Left hindlimb (tissue), 1 donor: Measurements from ENCODE around the gene KIAA0825.
"Not testable (repeated sequence)": the region's sequence is repeated elsewhere in the genome, so short reads cannot be mapped to it uniquely, and the experiment has no call there.

Experiments used
- DNase-seq: peaks from one replicate; pipeline ENCODE4 v3.0.0-alpha.2; 2018

The KIAA0825 gene

GRCh38 chr5:94228791-94229190 is 389.6 kb downstream of the KIAA0825 start:
- DNase-seq = no peak

DNA sequence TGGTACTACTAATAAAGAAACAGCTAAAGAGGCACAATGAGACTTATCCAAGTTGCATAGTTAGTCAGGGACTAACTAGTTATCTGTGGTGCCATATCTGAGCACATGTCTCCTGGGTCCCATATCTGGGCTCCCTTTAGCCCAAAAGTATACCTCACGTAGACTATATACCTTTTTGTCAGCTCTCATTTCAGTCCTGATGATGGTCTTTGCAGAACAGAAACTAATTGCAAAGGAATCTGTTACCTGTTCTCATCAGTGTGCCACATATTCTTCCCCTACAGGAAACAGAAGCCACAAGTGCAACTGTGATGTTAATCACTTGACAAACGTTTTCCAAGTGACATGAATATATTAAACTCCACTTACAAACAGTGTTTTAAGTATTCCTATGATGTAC is 395.2 kb downstream of the KIAA0825 start:
- DNase-seq = no peak

- no peak for DNase-seq
Observed at GRCh38 chr5:94218374-94218773, 400.0 kb downstream of the KIAA0825 start.

GRCh38 chr5:94217745-94218144 is 400.7 kb downstream of the KIAA0825 start:
- no peak for DNase-seq

DNA sequence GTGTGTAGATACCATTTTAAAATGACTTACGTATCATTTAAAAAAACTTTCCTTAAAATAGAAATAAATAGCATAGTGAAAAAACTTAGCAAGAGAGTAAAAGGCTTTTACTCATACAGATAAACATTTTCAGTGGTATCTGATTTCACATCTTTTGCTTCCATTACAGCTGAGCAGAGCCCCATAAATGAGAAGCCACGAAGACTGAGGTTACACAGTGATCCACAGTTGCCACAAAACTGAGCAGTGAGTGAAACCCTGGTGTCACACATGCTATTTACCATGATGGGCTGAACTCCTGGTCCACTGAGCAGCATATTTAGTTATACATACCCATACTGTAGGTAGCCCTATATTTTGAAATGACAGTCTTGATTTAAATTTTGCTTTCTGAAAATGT is 401.2 kb downstream of the KIAA0825 start:
- DNase-seq = no peak

GRCh38 chr5:94212476-94212875 is 405.9 kb downstream of the KIAA0825 start:
- no peak for DNase-seq

DNA sequence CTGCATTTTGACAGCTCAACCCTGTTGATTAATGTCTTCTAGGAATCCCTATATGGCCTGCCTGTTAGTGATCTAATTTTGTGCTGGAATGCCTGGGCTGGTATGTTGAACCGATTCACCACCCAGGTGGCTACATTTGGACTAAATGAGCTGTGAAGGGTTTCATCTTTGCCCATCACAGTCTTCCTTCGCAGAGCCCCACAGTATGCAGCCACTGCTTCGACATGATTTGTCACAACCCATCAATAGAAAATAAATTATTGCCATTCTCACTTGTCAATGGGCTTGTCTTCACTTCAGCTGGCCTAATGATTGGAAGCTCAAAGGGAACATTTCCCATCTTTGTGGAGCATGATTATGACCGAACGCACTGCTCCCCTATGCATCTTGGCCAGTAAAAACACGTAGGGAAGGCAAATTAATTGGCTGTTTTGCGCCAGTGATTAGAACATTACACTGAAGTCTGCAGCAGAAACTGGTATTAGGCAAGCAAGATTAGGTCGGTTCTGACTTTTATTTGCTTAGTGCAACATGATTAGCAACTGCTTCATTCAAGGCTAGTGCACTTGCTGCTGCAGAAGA is 408.5 kb downstream of the KIAA0825 start:
- DNase-seq = no peak

GRCh38 chr5:94209272-94209671 is 409.1 kb downstream of the KIAA0825 start:
- no peak for DNase-seq

GRCh38 chr5:94199566-94199965 is 418.8 kb downstream of the KIAA0825 start:
- no peak for DNase-seq

DNA sequence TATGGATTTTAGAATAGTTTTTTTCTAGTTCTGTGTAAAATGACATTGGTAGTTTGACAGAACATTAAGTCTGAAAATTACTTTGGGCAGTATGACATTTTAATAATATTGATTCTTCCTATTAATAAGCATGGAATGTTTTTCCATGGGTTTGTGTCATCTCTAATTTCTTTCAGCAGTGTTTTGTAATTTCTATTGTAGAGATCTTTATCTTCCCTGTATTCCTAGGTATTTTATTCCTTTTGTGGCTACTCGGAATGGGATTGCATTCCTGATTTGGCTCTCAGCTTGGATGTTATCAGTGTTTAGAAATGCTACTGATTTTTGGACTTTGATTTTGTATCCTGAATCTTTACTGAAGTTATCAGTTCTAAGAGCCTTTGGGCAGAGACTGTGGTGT is 420.4 kb downstream of the KIAA0825 start:
- DNase-seq = no peak

DNA sequence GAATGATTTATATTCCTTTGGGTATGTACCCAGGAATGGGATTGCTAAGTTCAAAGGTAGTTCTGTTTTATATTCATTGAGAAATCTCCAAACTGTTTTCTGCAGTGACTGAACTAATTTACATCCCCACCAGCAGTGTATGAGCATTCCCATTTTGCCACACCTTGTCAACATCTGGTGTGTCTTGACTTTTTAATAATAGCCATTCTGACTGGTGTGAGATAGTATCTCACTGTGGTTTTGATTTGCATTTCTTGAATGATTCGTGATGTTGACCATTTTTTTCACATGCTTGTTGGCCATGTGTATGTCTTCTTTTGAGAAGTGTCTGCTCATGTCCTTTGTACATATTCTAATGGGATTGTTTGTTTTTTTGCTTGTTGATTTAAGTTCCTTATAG is 421.5 kb downstream of the KIAA0825 start:
- DNase-seq = no peak

DNA sequence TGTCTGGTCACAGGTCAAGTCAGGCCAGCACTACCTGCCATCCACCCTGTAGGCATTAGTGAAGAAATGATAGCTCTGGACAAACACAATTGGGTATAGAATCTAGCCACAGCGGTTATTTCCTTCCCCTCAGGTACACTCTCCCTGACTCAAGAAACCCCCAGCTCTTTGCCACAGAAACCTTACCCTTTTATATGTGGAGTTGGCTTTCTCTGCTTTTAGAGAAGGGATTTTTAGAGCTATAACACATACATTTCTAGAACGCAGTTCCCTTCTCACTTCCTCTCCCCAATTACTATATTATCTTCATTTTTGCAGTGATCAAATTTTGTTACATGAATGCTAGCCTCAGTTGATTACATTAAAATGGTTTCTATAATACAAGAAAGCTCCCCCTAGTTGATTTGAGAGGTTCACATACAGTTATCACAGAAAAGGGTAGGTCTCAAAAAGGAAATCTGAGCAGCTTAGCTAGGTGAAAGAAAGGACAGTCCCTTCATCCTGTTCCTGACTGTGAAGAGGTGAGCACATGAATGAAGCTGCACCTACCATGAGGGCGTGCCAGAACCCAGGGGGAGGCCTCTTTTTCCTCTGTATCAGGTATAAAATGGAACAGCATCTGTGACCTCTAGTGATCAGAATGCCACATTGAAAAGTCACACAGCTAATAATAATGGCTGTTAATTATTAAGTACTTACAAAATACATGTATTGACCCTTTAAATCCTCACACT is 425.6 kb downstream of the KIAA0825 start:
- DNase-seq = no peak

- DNase-seq = no peak
Observed at GRCh38 chr5:94191604-94192003, 426.8 kb downstream of the KIAA0825 start.

- DNase-seq = no peak
Observed at GRCh38 chr5:94188725-94189124, 429.7 kb downstream of the KIAA0825 start.

GRCh38 chr5:94184870-94185269 is 433.5 kb downstream of the KIAA0825 start:
- no peak for DNase-seq

DNA sequence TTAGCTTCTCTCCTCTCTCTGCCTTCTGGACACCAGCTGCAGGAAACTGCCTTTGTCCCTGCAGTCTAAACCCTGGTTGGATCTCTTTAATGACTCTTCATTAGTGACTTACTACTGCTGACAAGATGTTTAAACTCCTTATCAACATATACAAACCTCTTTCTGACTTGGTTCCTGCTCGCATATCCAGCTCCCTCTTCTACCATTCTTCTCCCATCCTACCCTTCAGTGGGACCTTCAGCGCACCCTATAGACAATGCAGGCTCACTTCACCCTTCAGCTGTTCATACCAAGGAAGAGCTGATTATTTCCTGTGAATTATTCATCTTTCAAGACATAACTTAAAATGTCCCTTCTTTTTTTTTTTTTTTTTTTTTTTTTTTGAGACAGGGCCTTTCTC is 436.5 kb downstream of the KIAA0825 start:
- no peak for DNase-seq

DNA sequence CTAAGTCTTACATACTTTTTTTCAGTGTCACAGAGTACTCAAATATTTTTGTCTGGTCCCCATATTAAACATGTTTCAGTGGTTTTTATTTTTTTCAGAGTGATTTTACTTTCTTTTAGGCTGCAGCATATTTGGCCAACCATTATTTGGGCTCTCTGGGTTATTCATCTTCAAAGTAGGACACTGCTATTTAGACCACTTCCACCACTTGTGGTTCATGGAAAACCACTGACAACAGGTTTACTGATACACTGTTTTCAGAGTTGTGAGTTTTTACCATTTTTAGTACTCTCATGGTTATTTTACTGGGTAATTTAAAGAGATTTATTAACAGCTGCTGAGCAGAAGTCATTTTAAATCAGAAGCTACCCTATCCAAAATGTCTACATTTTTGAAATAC is 437.6 kb downstream of the KIAA0825 start:
- no peak for DNase-seq

DNA sequence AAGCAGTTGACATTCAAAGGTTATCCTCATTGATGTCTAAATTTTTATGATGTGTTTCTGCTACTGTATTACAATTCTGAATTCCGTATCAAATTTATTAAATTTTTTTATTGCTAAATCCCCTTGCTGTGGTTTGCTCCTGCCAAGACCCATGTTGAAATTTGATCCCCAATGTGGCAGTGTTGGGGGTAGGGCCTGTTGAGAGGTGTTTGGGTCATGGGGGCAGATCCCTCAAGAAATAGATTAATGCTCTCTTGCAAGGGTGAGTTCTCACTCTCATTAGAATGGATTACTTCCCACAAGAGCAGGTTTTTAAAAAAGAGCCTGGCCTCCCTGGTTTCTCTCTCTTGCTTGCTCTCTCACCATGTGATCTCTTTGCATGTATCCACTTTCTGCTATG is 442.5 kb downstream of the KIAA0825 start:
- DNase-seq = no peak

- DNase-seq = no peak
Observed at GRCh38 chr5:94174748-94175411, 443.5 kb downstream of the KIAA0825 start.

- no peak for DNase-seq
Observed at GRCh38 chr5:94173100-94173499, 445.3 kb downstream of the KIAA0825 start.

DNA sequence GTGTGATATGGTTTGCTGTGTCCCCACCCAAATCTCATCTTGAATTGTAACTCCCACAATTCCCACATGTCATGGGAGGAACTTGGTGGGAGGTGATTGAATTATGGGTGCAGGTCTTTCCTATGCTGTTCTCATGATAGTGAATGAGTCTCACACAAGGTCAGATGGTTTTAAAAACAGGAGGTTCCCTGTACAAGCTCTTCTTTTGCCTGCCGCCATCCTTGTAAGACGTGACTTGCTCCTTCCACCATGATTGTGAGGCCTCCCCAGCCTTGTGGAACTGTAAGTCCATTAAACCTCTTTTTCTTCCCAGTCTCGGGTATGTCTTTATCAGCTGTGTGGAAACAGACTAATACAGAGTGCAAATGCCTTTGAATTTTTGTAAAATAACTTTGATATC is 447.3 kb downstream of the KIAA0825 start:
- not testable (repeated sequence) for DNase-seq

- DNase-seq = not testable (repeated sequence)
Observed at GRCh38 chr5:94170158-94170557, 448.2 kb downstream of the KIAA0825 start.

DNA sequence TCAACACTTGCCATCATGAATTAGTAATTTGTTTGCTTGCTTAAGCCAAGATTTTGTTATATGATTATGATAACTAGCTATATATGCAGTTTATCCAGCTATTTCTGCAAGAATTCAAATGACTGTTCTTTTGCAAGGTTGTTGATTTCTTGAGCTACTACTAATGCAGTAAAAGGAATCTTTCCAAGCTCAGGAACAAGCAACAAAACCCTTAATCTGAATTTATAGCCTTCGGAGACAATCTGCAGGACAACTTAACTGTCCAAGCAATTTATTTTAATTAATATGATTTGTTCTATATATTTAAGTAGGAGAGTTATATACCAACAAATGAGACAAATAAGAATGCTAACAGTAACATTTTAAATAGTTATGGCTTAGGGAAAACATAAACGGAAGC is 450.3 kb downstream of the KIAA0825 start:
- DNase-seq = no peak

- no peak for DNase-seq
Observed at GRCh38 chr5:94161801-94162200, 456.6 kb downstream of the KIAA0825 start.
